Measurements from ENCODE around the gene ATXN7. TPM values are rescaled to one million over a fixed set of nuclear protein-coding genes. Genes with fewer than 3 reads are reported as not detected.
A peak's percentile ranks its signal among the peaks of the same experiment; 100 is the strongest.

ATXN7 gene
- total RNA-seq, 3 donors from 2014 or later, result 19.9 to 26.7 (median 23.7) TPM

GRCh38 chr3:63908776-63909175 lies 45.1 kb downstream of the ATXN7 start:
- Mint-ChIP-seq H3K4me1 (ENCODE audit: low read depth) (peaks cover 34% of the 10 kb centered on the region), H3K9me3 (no peaks in the 10 kb centered on the region), H3K36me3 (ENCODE audit: insufficient read depth) (no peaks in the 10 kb centered on the region), H3K4me3 (no peak overlapping the region), H3K27me3 (ENCODE audit: low read depth) (no peaks in the 10 kb centered on the region)
- no peak for ATAC-seq
- no peak for DNase-seq

- Mint-ChIP-seq H3K4me3 (no peak overlapping the region), H3K4me1 (ENCODE audit: low read depth) (peaks cover 40% of the 10 kb centered on the region), H3K36me3 (ENCODE audit: insufficient read depth) (no peaks in the 10 kb centered on the region), H3K9me3 (no peaks in the 10 kb centered on the region), H3K27me3 (ENCODE audit: low read depth) (no peaks in the 10 kb centered on the region)
- DNase-seq, result no peak
- ATAC-seq, result no peak
Observed at GRCh38 chr3:63909431-63909830, 45.8 kb downstream of the ATXN7 start.

GRCh38 chr3:63910001-63910400 lies 46.3 kb downstream of the ATXN7 start:
- Mint-ChIP-seq H3K9me3 (no peaks in the 10 kb centered on the region), H3K36me3 (ENCODE audit: insufficient read depth) (no peaks in the 10 kb centered on the region), H3K27me3 (ENCODE audit: low read depth) (no peaks in the 10 kb centered on the region), H3K4me1 (ENCODE audit: low read depth) (peaks cover 41% of the 10 kb centered on the region), H3K4me3 (no peak overlapping the region)
- DNase-seq (no peak), ATAC-seq (no peak)

GRCh38 chr3:63910891-63911290 lies 47.2 kb downstream of the ATXN7 start:
- ATAC-seq, result peak in 1 of 2 donors; percentile 15
- Mint-ChIP-seq H3K27me3 (ENCODE audit: low read depth) (no peaks in the 10 kb centered on the region), H3K9me3 (no peaks in the 10 kb centered on the region), H3K4me1 (ENCODE audit: low read depth) (peaks cover 41% of the 10 kb centered on the region), H3K4me3 (peak overlapping the region; percentile 82), H3K36me3 (ENCODE audit: insufficient read depth) (no peaks in the 10 kb centered on the region)
- no peak for DNase-seq

- ATAC-seq (peak; percentile 41 to 42), DNase-seq (no peak)
- H3K36me3 Mint-ChIP-seq (ENCODE audit: insufficient read depth), result peaks cover 3% of the 10 kb centered on the region
Observed at GRCh38 chr3:63911509-63911872, 47.8 kb downstream of the ATXN7 start.

GRCh38 chr3:63911873-63912767 lies 48.5 kb downstream of the ATXN7 start, which contains the start of gene SCAANT1:
Gene SCAANT1, minus strand, starts transcription at chr3:63912383.
- Mint-ChIP-seq H3K36me3 (ENCODE audit: insufficient read depth) (peaks cover 6% of the 10 kb centered on the region), H3K4me3 (peak within 1 kb of the TSS; percentile 89), H3K9me3 (no peaks in the 10 kb centered on the region), H3K27me3 (ENCODE audit: low read depth) (no peaks in the 10 kb centered on the region), H3K4me1 (ENCODE audit: low read depth) (peaks cover 44% of the 10 kb centered on the region)
- ATAC-seq (peak; percentile 75 to 78), DNase-seq (peak; percentile 82)

More at GRCh38 chr3:63911509-63911872, 47.8 kb downstream of the ATXN7 start:
- Mint-ChIP-seq H3K4me3 (peak overlapping the region; percentile 82), H3K27me3 (ENCODE audit: low read depth) (no peaks in the 10 kb centered on the region), H3K9me3 (no peaks in the 10 kb centered on the region), H3K4me1 (ENCODE audit: low read depth) (peaks cover 44% of the 10 kb centered on the region)

GRCh38 chr3:63912768-63913588 lies 49.3 kb downstream of the ATXN7 start:
- H3K36me3 Mint-ChIP-seq (ENCODE audit: insufficient read depth), result peaks cover 10% of the 10 kb centered on the region
- ATAC-seq (peak; percentile 23 to 25), DNase-seq (peak; percentile 40)
- H3K27me3 Mint-ChIP-seq (ENCODE audit: low read depth), result no peaks in the 10 kb centered on the region
- no peaks in the 10 kb centered on the region for H3K9me3 Mint-ChIP-seq
- peak overlapping the region; percentile 89 for H3K4me3 Mint-ChIP-seq
- H3K4me1 Mint-ChIP-seq (ENCODE audit: low read depth), result peaks cover 50% of the 10 kb centered on the region

- Mint-ChIP-seq H3K4me3 (no peak overlapping the region), H3K9me3 (no peaks in the 10 kb centered on the region), H3K27me3 (ENCODE audit: low read depth) (no peaks in the 10 kb centered on the region), H3K4me1 (ENCODE audit: low read depth) (peaks cover 56% of the 10 kb centered on the region), H3K36me3 (ENCODE audit: insufficient read depth) (peaks cover 21% of the 10 kb centered on the region)
- ATAC-seq, result no peak
- DNase-seq, result no peak
Observed at GRCh38 chr3:63914312-63914711, 50.6 kb downstream of the ATXN7 start.

- ATAC-seq (no peak), DNase-seq (no peak)
- Mint-ChIP-seq H3K27me3 (ENCODE audit: low read depth) (no peaks in the 10 kb centered on the region), H3K4me3 (no peak overlapping the region), H3K4me1 (ENCODE audit: low read depth) (peaks cover 51% of the 10 kb centered on the region), H3K36me3 (ENCODE audit: insufficient read depth) (peaks cover 32% of the 10 kb centered on the region), H3K9me3 (no peaks in the 10 kb centered on the region)
Observed at GRCh38 chr3:63918321-63918720, 54.7 kb downstream of the ATXN7 start.

GRCh38 chr3:63920001-63920400 lies 56.3 kb downstream of the ATXN7 start:
- Mint-ChIP-seq H3K36me3 (ENCODE audit: insufficient read depth) (peaks cover 44% of the 10 kb centered on the region), H3K27me3 (ENCODE audit: low read depth) (no peaks in the 10 kb centered on the region), H3K4me3 (no peak overlapping the region), H3K9me3 (no peaks in the 10 kb centered on the region), H3K4me1 (ENCODE audit: low read depth) (peaks cover 51% of the 10 kb centered on the region)
- DNase-seq, result no peak
- no peak for ATAC-seq

- peaks cover 61% of the 10 kb centered on the region for H3K4me1 Mint-ChIP-seq (ENCODE audit: low read depth)
- ATAC-seq (no peak), DNase-seq (no peak)
- H3K9me3 Mint-ChIP-seq, result no peaks in the 10 kb centered on the region
- no peaks in the 10 kb centered on the region for H3K27me3 Mint-ChIP-seq (ENCODE audit: low read depth)
- peaks cover 53% of the 10 kb centered on the region for H3K36me3 Mint-ChIP-seq (ENCODE audit: insufficient read depth)
- H3K4me3 Mint-ChIP-seq, result no peak overlapping the region
Observed at GRCh38 chr3:63921741-63922482, 58.2 kb downstream of the ATXN7 start.

GRCh38 chr3:63922491-63923199 lies 59.0 kb downstream of the ATXN7 start:
- Mint-ChIP-seq H3K36me3 (ENCODE audit: insufficient read depth) (peaks cover 52% of the 10 kb centered on the region), H3K27me3 (ENCODE audit: low read depth) (no peaks in the 10 kb centered on the region), H3K4me3 (no peak overlapping the region), H3K9me3 (no peaks in the 10 kb centered on the region), H3K4me1 (ENCODE audit: low read depth) (peaks cover 62% of the 10 kb centered on the region)
- DNase-seq (no peak), ATAC-seq (no peak)

GRCh38 chr3:63926309-63926708 lies 62.6 kb downstream of the ATXN7 start:
- Mint-ChIP-seq H3K36me3 (ENCODE audit: insufficient read depth) (peaks cover 43% of the 10 kb centered on the region), H3K27me3 (ENCODE audit: low read depth) (no peaks in the 10 kb centered on the region), H3K4me1 (ENCODE audit: low read depth) (peaks cover 61% of the 10 kb centered on the region), H3K9me3 (no peaks in the 10 kb centered on the region), H3K4me3 (no peak overlapping the region)
- DNase-seq (no peak), ATAC-seq (no peak)
